GM12878 (cell line): Measurements from ENCODE around the gene ANAPC10. TPM values are rescaled to one million over a fixed set of nuclear protein-coding genes. Genes with fewer than 3 reads are reported as not detected.
A peak's percentile ranks its signal among the peaks of the same experiment; 100 is the strongest.

Experiments used
- ATAC-seq: fragments of 200-7000 bp; cut with Tn5 transposase; 3 replicates; pipeline ENCODE4 v1.9.1; 2020; ENCODE audit warnings: mild to moderate bottlenecking, moderate library complexity
- BruUV-seq: library from RNA; stranded (reverse); fragments of 400-500 nt; replicated peaks from 2 replicates; lab custom pipeline; 2021; lab: Mats Ljungman, UMichigan
- CTCF ChIA-PET: fragments of 300-600 bp; sonication (Branson Sonifier 250); formaldehyde crosslinking; extraction: SDS; loops from one replicate; lab custom pipeline; 2021; ENCODE audit warnings: inconsistent platforms; lab: Yijun Ruan, JAX
- POLR2A ChIA-PET: fragments of 350-600 bp; formaldehyde crosslinking; extraction: SDS; loops from one replicate; lab custom pipeline; 2021; ENCODE audit warnings: inconsistent platforms; lab: Charles Lee
- RAD21 ChIA-PET: fragments of 300-600 bp; sonication (Branson Sonifier 250); formaldehyde crosslinking; loops from one replicate; lab custom pipeline; 2023; ENCODE audit warnings: antibody characterized with exemption; ENCODE audit not compliant: unreplicated experiment; lab: Charles Lee
- SMC1A ChIA-PET: fragments of 300-600 bp; sonication (Branson Sonifier 250); formaldehyde crosslinking; loops from one replicate; lab custom pipeline; 2023; ENCODE audit not compliant: unreplicated experiment, uncharacterized antibody; lab: Charles Lee
- DNase-seq: peaks from one replicate; pipeline ENCODE4 v3.0.0-alpha.2; 2011; ENCODE audit warnings: low read depth, low spot score
- FAIRE-seq: peaks from 3 replicates; lab custom pipeline; 2011; peaks lifted over from hg19 to GRCh38; lab: Jason Lieb, UNC
- H2AFZ ChIP-seq: 2 replicates; pipeline ENCODE4 v1.6.0; 2011; ENCODE audit warnings: low read depth, low read length, control low read depth; ENCODE audit not compliant: control insufficient read depth
- H3K27ac ChIP-seq: 2 replicates; pipeline ENCODE4 v1.5.1; 2011; ENCODE audit warnings: control low read depth; ENCODE audit not compliant: control insufficient read depth, insufficient read depth
- H3K27me3 ChIP-seq, 2 experiments: replicated peaks in 1 of 2; 2 replicates each; pipeline versions ENCODE4 v1.6.0 to v1.6.1; 2011; ENCODE audit warnings: low read length in 1 of 2; ENCODE audit not compliant: control insufficient read depth in 2 of 2, insufficient read depth in 2 of 2
- H3K36me3 ChIP-seq, 2 experiments: 2 replicates each; pipeline ENCODE4 v1.5.1; 2011; ENCODE audit warnings: low read length in 1 of 2; ENCODE audit not compliant: control insufficient read depth in 2 of 2, insufficient read depth in 2 of 2
- H3K4me1 ChIP-seq: 2 replicates; pipeline ENCODE4 v1.6.1; 2011; ENCODE audit warnings: mild to moderate bottlenecking, low read length, moderate library complexity, mixed read lengths; ENCODE audit not compliant: control insufficient read depth, insufficient read depth
- H3K4me2 ChIP-seq: 2 replicates; pipeline ENCODE4 v1.6.0; 2011; ENCODE audit warnings: control low read depth; ENCODE audit not compliant: control insufficient read depth, insufficient read depth
- H3K4me3 ChIP-seq: fragments of 200-600 bp; sonication (generic); 2 replicates; pipeline ENCODE4 v1.5.1; 2016
- H3K79me2 ChIP-seq: 2 replicates; pipeline ENCODE4 v1.6.0; 2011; ENCODE audit warnings: low read length; ENCODE audit not compliant: control insufficient read depth, insufficient read depth
- H3K9ac ChIP-seq: 2 replicates; pipeline ENCODE4 v1.8.0; 2011; ENCODE audit warnings: low read length, control low read depth, mixed read lengths; ENCODE audit not compliant: control insufficient read depth, insufficient read depth
- H3K9me3 ChIP-seq: replicated peaks from 3 replicates; pipeline ENCODE4 v1.5.1; 2011; ENCODE audit warnings: mild to moderate bottlenecking, low read length; ENCODE audit not compliant: control insufficient read depth, insufficient read depth
- H4K20me1 ChIP-seq: 2 replicates; pipeline ENCODE4 v1.6.0; 2011; ENCODE audit not compliant: control insufficient read depth, insufficient read depth
- CBX5 ChIP-seq: sonication (generic); IDR thresholded peaks from 2 replicates; pipeline ENCODE4 v1.6.1; 2016; ENCODE audit warnings: low read depth, moderate library complexity, mild to moderate bottlenecking, inconsistent platforms
- MYC ChIP-seq: IDR thresholded peaks from 2 replicates; pipeline ENCODE4 v1.6.1; 2011; ENCODE audit warnings: mild to moderate bottlenecking, low read length, moderate library complexity, inconsistent platforms; ENCODE audit not compliant: insufficient read depth, insufficient replicate concordance, insufficient read length, severe bottlenecking
- SMAD1 ChIP-seq: fragments of 450-650 bp; IDR thresholded peaks from 2 replicates; pipeline ENCODE4 v1.6.1; 2018; ENCODE audit warnings: mild to moderate bottlenecking, low read depth; ENCODE audit not compliant: partially characterized antibody
- SMARCA5 ChIP-seq: fragments of 450-650 bp; IDR thresholded peaks from 2 replicates; pipeline ENCODE4 v1.6.1; 2017; ENCODE audit warnings: mild to moderate bottlenecking
- SMC3 ChIP-seq: IDR thresholded peaks from 2 replicates; pipeline ENCODE4 v1.6.1; 2011; ENCODE audit warnings: low read length, improper control_type of control experiment, borderline replicate concordance
- SPI1 ChIP-seq: IDR thresholded peaks from 2 replicates; pipeline ENCODE4 v1.6.1; 2011; ENCODE audit warnings: low read depth, mild to moderate bottlenecking, low read length, moderate library complexity, borderline replicate concordance; ENCODE audit not compliant: insufficient read depth
- WGBS: methylation state at CpG from one replicate; pipeline ENCODE4 v1.1.6; 2016; ENCODE audit warnings: low lambda C conversion rate; ENCODE audit not compliant: insufficient replicate concordance, insufficient coverage; ENCODE audit errors: missing lambda C conversion rate; 5-methylcytosine and 5-hydroxymethylcytosine counted together
- in situ Hi-C: fragments of 300-500 bp; cut with MboI; formaldehyde crosslinking; loops from 9 replicates; pipeline ENCODE4 v1.14.3; 2018; ENCODE audit warnings: mixed read lengths
- intact Hi-C: fragments of 100-400 bp; cut with micrococcal nuclease; formaldehyde crosslinking; loops from one replicate; pipeline ENCODE4 v1.14.2; 2022; ENCODE audit not compliant: unreplicated experiment
- polyA plus RNA-seq, 11 experiments: library from polyadenylated mRNA; depleted of rRNA in 4 of 11; unstranded in 6 of 11; stranded (reverse) in 5 of 11; fragments of >200 nt; fragmentation: Nextera tagmentation in 4 of 11; fragmentation: Illumina TruSeq in 1 of 11; extraction: Ambion mirVana in 4 of 11; extraction: Trizol in 1 of 11; gene quantifications; 1 replicate in 1 of 11; 2 replicates in 10 of 11; pipeline versions ENCODE4 v1.2.1 to v1.2.3, GENCODE V29; 2011 to 2016; ENCODE audit warnings: inconsistent platforms in 2 of 11, missing spikeins in 2 of 11, low read depth in 1 of 11
- total RNA-seq, 4 experiments: library from RNA; depleted of rRNA in 3 of 4; stranded (reverse); fragments of >200 nt in 3 of 4; fragmentation: Illumina TruSeq in 1 of 4; extraction: Trizol in 1 of 4; gene quantifications; 2 replicates each; pipeline versions ENCODE4 v1.2.1 to v1.2.3, GENCODE V29; 2013 to 2021
- TF ChIP-seq, protein P1 (sequence below): fragments of 450-650 bp; IDR thresholded peaks from 2 replicates; pipeline ENCODE4 v1.6.1; 2017; ENCODE audit warnings: mild to moderate bottlenecking, low read depth, inconsistent platforms; ENCODE audit not compliant: poor library complexity, severe bottlenecking
- TF ChIP-seq, protein P2 (sequence below): fragments of 450-650 bp; IDR thresholded peaks from 2 replicates; pipeline ENCODE4 v1.6.1; 2016; ENCODE audit warnings: mild to moderate bottlenecking
- TF ChIP-seq, protein P3 (sequence below): fragments of 450-650 bp; IDR thresholded peaks from 2 replicates; pipeline ENCODE4 v1.6.1; 2017; ENCODE audit warnings: low read depth, mild to moderate bottlenecking, moderate library complexity
- TF ChIP-seq, protein P4 (sequence below), 3 experiments: IDR thresholded peaks in 2 of 3; conservative IDR thresholded peaks in 1 of 3; 2 replicates each; pipeline ENCODE4 v1.5.1; 2011; ENCODE audit warnings: low read depth in 3 of 3, low read length in 3 of 3, mild to moderate bottlenecking in 3 of 3, control low read depth in 2 of 3, moderate library complexity in 2 of 3, inconsistent platforms in 1 of 3, mixed read lengths in 1 of 3; ENCODE audit not compliant: control insufficient read depth in 2 of 3, insufficient read depth in 1 of 3; ENCODE audit errors: extremely low read depth in 1 of 3

ANAPC10 gene
- total and polyA plus RNA-seq, 10 of the 15 experiments (the other 5 are each of a cell fraction or from before 2014, with no cell fraction given), result 23.8 to 73.7 (median 48.5) TPM

DNA sequence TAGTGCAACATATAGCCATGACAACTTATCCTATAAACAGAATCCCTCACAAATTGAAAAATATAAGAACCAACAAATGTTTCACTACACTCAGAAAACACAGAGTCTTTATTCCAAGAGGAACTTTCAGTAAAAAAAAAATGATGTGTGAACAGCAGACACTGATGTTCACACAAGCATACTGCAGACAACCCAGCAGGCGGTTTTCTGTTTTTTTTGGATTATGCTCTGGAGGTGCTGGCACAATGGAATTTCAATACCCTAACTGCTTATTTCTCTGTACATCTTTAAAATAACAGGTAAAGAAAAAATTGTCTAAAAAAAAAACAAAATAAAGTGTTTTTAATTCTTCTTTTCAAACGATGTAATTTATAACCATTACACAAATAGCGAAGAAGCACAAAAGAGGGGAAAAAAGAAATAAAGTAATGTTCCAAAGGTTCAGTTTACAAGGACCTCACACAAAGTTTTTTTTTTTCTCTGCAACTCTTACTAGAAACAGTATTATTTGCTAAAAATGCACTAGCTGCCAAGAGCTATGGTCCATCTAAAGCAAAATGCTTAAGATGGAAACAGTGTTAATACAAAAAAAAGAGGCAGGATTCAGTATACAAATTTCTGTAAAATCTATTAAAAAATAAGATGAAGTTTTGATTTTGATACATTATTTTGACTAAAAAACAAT lies 55.3 kb downstream of the ANAPC10 start (continued):
- TF ChIP-seq CBX5, result no peak

DNA sequence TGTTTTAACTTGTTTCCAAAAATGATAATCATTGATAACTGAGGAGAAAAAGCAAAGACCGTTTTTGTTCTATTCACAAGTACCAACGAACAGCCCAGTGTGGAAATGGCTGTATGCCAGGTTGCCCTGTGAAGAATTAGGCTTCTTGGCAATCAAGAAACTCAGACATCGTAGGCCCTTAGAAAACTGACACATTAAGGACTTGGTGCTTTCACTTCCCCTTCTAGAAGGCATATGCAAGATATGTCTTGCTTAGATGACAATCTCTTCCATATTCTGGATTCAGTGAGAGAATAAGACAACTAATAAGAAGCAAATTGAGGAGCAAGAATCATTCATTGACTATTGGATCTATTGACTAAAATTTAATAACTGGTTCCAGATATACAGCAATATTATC lies 56.6 kb downstream of the ANAPC10 start:
- ATAC-seq (peak; percentile 94), DNase-seq (peak; percentile 59), FAIRE-seq (peak; percentile 76)
- Histone ChIP-seq H3K36me3 (no peaks in the 10 kb centered on the region), H3K4me3 (no peak overlapping the region), H3K4me2 (no peak overlapping the region), H3K4me1 (peaks cover 5% of the 10 kb centered on the region; the same call in 1 of the 2 replicates), H3K27me3 (no peaks in the 10 kb centered on the region), H2AFZ (no peak overlapping the region), H3K79me2 (no peaks in the 10 kb centered on the region), H4K20me1 (no peaks in the 10 kb centered on the region), H3K9me3 (no peaks in the 10 kb centered on the region), H3K9ac (no peak overlapping the region), H3K27ac (no peak overlapping the region)
- ChIA-PET CTCF (interaction anchor here (0.8 kb wide), 1 partner anchor 20 kb away, joined by 3 read pairs; no protein-coding TSS in a partner anchor), POLR2A (no interaction called here), SMC1A (interaction anchor here (0.7 to 1.5 kb wide), 4 partner anchors 12 to 74 kb away, joined by 3 to 4 read pairs (median 3); no protein-coding TSS in a partner anchor), RAD21 (interaction anchor here (1.0 to 1.8 kb wide), 4 partner anchors 16 to 139 kb away, joined by 3 to 8 read pairs (median 6); no protein-coding TSS in a partner anchor)
- WGBS, result 16% methylated on average over 3 of the region's 3 CpGs
- in situ Hi-C loops (no loop called here), intact Hi-C loops (loop anchor here (10.0 kb wide), 1 partner anchor 687 kb away; no protein-coding TSS in a partner anchor)
- no TSS peak for BruUV-seq
- TF ChIP-seq SMAD1, result peak; percentile 80
- peak; percentile 97 for TF ChIP-seq SPI1
- TF ChIP-seq, protein P1, sequence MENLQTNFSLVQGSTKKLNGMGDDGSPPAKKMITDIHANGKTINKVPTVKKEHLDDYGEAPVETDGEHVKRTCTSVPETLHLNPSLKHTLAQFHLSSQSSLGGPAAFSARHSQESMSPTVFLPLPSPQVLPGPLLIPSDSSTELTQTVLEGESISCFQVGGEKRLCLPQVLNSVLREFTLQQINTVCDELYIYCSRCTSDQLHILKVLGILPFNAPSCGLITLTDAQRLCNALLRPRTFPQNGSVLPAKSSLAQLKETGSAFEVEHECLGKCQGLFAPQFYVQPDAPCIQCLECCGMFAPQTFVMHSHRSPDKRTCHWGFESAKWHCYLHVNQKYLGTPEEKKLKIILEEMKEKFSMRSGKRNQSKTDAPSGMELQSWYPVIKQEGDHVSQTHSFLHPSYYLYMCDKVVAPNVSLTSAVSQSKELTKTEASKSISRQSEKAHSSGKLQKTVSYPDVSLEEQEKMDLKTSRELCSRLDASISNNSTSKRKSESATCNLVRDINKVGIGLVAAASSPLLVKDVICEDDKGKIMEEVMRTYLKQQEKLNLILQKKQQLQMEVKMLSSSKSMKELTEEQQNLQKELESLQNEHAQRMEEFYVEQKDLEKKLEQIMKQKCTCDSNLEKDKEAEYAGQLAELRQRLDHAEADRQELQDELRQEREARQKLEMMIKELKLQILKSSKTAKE, result peak; percentile 19
- TF ChIP-seq, protein P2, sequence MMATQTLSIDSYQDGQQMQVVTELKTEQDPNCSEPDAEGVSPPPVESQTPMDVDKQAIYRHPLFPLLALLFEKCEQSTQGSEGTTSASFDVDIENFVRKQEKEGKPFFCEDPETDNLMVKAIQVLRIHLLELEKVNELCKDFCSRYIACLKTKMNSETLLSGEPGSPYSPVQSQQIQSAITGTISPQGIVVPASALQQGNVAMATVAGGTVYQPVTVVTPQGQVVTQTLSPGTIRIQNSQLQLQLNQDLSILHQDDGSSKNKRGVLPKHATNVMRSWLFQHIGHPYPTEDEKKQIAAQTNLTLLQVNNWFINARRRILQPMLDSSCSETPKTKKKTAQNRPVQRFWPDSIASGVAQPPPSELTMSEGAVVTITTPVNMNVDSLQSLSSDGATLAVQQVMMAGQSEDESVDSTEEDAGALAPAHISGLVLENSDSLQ, result peak; percentile 55; the same call in 1 of the 2 replicates
- TF ChIP-seq SMARCA5, result no peak
- no peak for TF ChIP-seq SMC3
- TF ChIP-seq, protein P3, sequence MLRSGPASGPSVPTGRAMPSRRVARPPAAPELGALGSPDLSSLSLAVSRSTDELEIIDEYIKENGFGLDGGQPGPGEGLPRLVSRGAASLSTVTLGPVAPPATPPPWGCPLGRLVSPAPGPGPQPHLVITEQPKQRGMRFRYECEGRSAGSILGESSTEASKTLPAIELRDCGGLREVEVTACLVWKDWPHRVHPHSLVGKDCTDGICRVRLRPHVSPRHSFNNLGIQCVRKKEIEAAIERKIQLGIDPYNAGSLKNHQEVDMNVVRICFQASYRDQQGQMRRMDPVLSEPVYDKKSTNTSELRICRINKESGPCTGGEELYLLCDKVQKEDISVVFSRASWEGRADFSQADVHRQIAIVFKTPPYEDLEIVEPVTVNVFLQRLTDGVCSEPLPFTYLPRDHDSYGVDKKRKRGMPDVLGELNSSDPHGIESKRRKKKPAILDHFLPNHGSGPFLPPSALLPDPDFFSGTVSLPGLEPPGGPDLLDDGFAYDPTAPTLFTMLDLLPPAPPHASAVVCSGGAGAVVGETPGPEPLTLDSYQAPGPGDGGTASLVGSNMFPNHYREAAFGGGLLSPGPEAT, result peak; percentile 48; the same call in 1 of the 2 replicates
- TF ChIP-seq, protein P4, sequence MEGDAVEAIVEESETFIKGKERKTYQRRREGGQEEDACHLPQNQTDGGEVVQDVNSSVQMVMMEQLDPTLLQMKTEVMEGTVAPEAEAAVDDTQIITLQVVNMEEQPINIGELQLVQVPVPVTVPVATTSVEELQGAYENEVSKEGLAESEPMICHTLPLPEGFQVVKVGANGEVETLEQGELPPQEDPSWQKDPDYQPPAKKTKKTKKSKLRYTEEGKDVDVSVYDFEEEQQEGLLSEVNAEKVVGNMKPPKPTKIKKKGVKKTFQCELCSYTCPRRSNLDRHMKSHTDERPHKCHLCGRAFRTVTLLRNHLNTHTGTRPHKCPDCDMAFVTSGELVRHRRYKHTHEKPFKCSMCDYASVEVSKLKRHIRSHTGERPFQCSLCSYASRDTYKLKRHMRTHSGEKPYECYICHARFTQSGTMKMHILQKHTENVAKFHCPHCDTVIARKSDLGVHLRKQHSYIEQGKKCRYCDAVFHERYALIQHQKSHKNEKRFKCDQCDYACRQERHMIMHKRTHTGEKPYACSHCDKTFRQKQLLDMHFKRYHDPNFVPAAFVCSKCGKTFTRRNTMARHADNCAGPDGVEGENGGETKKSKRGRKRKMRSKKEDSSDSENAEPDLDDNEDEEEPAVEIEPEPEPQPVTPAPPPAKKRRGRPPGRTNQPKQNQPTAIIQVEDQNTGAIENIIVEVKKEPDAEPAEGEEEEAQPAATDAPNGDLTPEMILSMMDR (IDR thresholded peaks at IDR 0.05 in 2 of 3, conservative IDR thresholded peaks at IDR 0.05 in 1 of 3; ENCODE audit: control insufficient read depth in 2 of 3, extremely low read depth in 1 of 3, insufficient read depth in 1 of 3, low read depth in 3 of 3, low read length in 3 of 3), result no peak
- TF ChIP-seq MYC, result no peak
